SK-N-SH treated with all-trans-retinoic acid at 6 μM for 48 hours (cell line): ENCODE data around the gene CELF3.

ENCODE experiments used
- ATAC-seq: fragments of 200-7000 bp; cut with Tn5 transposase; 3 replicates; pipeline ENCODE4 v1.9.1; 2020; ENCODE audit warnings: mild to moderate bottlenecking, moderate library complexity
- ARNTL ChIP-seq: fragments of 450-650 bp; formaldehyde crosslinking; IDR thresholded peaks from 2 replicates; pipeline ENCODE4 v1.5.0; 2020; ENCODE audit warnings: low read depth, mild to moderate bottlenecking, moderate library complexity, borderline replicate concordance
- BACH2 ChIP-seq: fragments of 250-450 bp; sonication (Bioruptor Pico); IDR thresholded peaks from 2 replicates; pipeline ENCODE4 v1.9.0; 2021; ENCODE audit warnings: mild to moderate bottlenecking, borderline replicate concordance
- CREB5 ChIP-seq: fragments of 250-450 bp; sonication (Bioruptor Pico); IDR thresholded peaks from 2 replicates; pipeline ENCODE4 v1.5.1; 2020; ENCODE audit warnings: low read depth, mild to moderate bottlenecking, moderate library complexity
- CSDC2 ChIP-seq: fragments of 250-450 bp; sonication (Bioruptor Pico); IDR thresholded peaks from 2 replicates; pipeline ENCODE4 v1.5.0; 2020; ENCODE audit warnings: mild to moderate bottlenecking, moderate library complexity
- CSRNP3 ChIP-seq: fragments of 250-450 bp; sonication (Bioruptor Pico); IDR thresholded peaks from 2 replicates; pipeline ENCODE4 v1.5.1; 2021; ENCODE audit warnings: mild to moderate bottlenecking, moderate library complexity
- GLIS3 ChIP-seq: fragments of 250-450 bp; sonication (Bioruptor Pico); IDR thresholded peaks from 2 replicates; pipeline ENCODE4 v1.5.0; 2020; ENCODE audit warnings: mild to moderate bottlenecking, moderate library complexity
- ISL1 ChIP-seq: fragments of 250-450 bp; sonication (Bioruptor Pico); IDR thresholded peaks from 2 replicates; pipeline ENCODE4 v2.1.2; 2022; ENCODE audit warnings: mild to moderate bottlenecking, moderate library complexity
- OSR1 ChIP-seq: fragments of 250-450 bp; sonication (Bioruptor Pico); IDR thresholded peaks from 2 replicates; pipeline ENCODE4 v1.8.0; 2022; ENCODE audit warnings: moderate library complexity, mild to moderate bottlenecking, inconsistent platforms
- PATZ1 ChIP-seq: fragments of 250-450 bp; sonication (Bioruptor Pico); IDR thresholded peaks from 2 replicates; pipeline ENCODE4 v1.8.0; 2020; ENCODE audit warnings: mild to moderate bottlenecking, moderate library complexity, borderline replicate concordance
- POU6F1 ChIP-seq: fragments of 250-450 bp; sonication (Bioruptor Pico); IDR thresholded peaks from 2 replicates; pipeline ENCODE4 v1.8.0; 2021; ENCODE audit warnings: low read depth, mild to moderate bottlenecking, moderate library complexity, borderline replicate concordance
- PPARA ChIP-seq: fragments of 250-450 bp; sonication (Bioruptor Pico); IDR thresholded peaks from 2 replicates; pipeline ENCODE4 v1.5.0; 2020; ENCODE audit warnings: mild to moderate bottlenecking, borderline replicate concordance
- RARB ChIP-seq: fragments of 250-450 bp; sonication (Bioruptor Pico); IDR thresholded peaks from 2 replicates; pipeline ENCODE4 v1.8.0; 2021; ENCODE audit warnings: mild to moderate bottlenecking, moderate library complexity
- SNAI2 ChIP-seq: fragments of 250-450 bp; sonication (Bioruptor Pico); IDR thresholded peaks from 2 replicates; pipeline ENCODE4 v1.5.0; 2020; ENCODE audit warnings: mild to moderate bottlenecking, moderate library complexity
- TCF4 ChIP-seq: fragments of 250-450 bp; sonication (Bioruptor Pico); IDR thresholded peaks from 2 replicates; pipeline ENCODE4 v1.8.0; 2021; ENCODE audit warnings: mild to moderate bottlenecking, moderate library complexity, borderline replicate concordance
- TOX ChIP-seq: fragments of 250-450 bp; sonication (Bioruptor Pico); IDR thresholded peaks from 2 replicates; pipeline ENCODE4 v1.8.0; 2021; ENCODE audit warnings: mild to moderate bottlenecking, moderate library complexity, borderline replicate concordance
- TSHZ2 ChIP-seq: fragments of 250-450 bp; sonication (Bioruptor Pico); IDR thresholded peaks from 2 replicates; pipeline ENCODE4 v1.5.0; 2020; ENCODE audit warnings: mild to moderate bottlenecking, moderate library complexity
- ZC3H10 ChIP-seq: fragments of 250-450 bp; sonication (Bioruptor Pico); IDR thresholded peaks from 2 replicates; pipeline ENCODE4 v1.5.1; 2021; ENCODE audit warnings: mild to moderate bottlenecking, moderate library complexity
- ZFP3 ChIP-seq: fragments of 250-450 bp; sonication (Bioruptor Pico); IDR thresholded peaks from 2 replicates; pipeline ENCODE4 v1.5.0; 2020; ENCODE audit warnings: mild to moderate bottlenecking, moderate library complexity
- ZFP30 ChIP-seq: fragments of 450-650 bp; formaldehyde crosslinking; IDR thresholded peaks from 2 replicates; pipeline ENCODE4 v1.5.0; 2022; ENCODE audit warnings: mild to moderate bottlenecking, moderate library complexity
- ZNF565 ChIP-seq: fragments of 450-650 bp; formaldehyde crosslinking; conservative IDR thresholded peaks from 2 replicates; pipeline ENCODE4 v1.5.0; 2020; ENCODE audit warnings: low read depth, mild to moderate bottlenecking, moderate library complexity
- ZNF70 ChIP-seq: fragments of 450-650 bp; formaldehyde crosslinking; IDR thresholded peaks from 2 replicates; pipeline ENCODE4 v1.5.0; 2020; ENCODE audit warnings: mild to moderate bottlenecking, moderate library complexity
- ZNF8 ChIP-seq: fragments of 450-650 bp; formaldehyde crosslinking; IDR thresholded peaks from 2 replicates; pipeline ENCODE4 v1.5.0; 2020; ENCODE audit warnings: mild to moderate bottlenecking, moderate library complexity

CELF3 gene

GRCh38 chr1:151705146-151705545 lies 11.5 kb downstream of the CELF3 start:
- TF ChIP-seq SNAI2 (CRISPR knock-in tag): no peak
- no peak for ATAC-seq

- ATAC-seq: no peak
- TF ChIP-seq POU6F1 (CRISPR knock-in tag): no peak
- no peak for TF ChIP-seq ZFP30 (CRISPR knock-in tag)
- TF ChIP-seq SNAI2 (CRISPR knock-in tag): no peak
- TF ChIP-seq ZNF70: no peak
- TF ChIP-seq ZNF565 (CRISPR knock-in tag): no peak
- no peak for TF ChIP-seq ARNTL (CRISPR knock-in tag)
- TF ChIP-seq TOX: no peak
- TF ChIP-seq ZC3H10 (CRISPR knock-in tag): no peak
- TF ChIP-seq GLIS3 (CRISPR knock-in tag): no peak
- TF ChIP-seq TCF4: no peak
- no peak for TF ChIP-seq BACH2 (CRISPR knock-in tag)
- no peak for TF ChIP-seq CSDC2 (CRISPR knock-in tag)
- no peak for TF ChIP-seq ZNF8
- TF ChIP-seq CREB5 (CRISPR knock-in tag): no peak
These were observed 12.4 kb downstream of the CELF3 start for GRCh38 chr1:151704246-151704645.

DNA sequence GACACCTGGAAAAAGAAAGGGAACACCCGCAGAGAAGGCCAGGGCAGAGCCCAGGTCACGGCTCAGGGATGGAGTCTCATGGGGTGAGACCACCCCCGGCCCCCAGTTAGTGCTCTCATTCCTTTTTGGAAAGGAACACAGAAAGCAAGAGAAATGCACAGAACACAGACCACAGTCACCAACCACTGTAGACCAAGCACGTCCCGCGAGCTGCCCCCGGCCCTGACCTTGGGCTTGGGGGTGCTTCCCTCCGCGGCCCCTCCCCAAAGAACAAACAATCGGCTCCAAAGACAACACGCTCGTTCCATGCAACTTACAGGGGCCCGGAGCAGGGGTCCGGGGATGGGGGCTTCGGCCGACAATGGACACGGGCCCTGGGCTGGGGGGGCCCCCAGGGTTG lies 12.8 kb downstream of the CELF3 start:
- TF ChIP-seq BACH2 (CRISPR knock-in tag): no peak
- TF ChIP-seq POU6F1 (CRISPR knock-in tag): no peak
- no peak for TF ChIP-seq OSR1
- no peak for TF ChIP-seq TOX
- TF ChIP-seq CSDC2 (CRISPR knock-in tag): no peak
- TF ChIP-seq ZC3H10 (CRISPR knock-in tag): no peak
- no peak for TF ChIP-seq TCF4
- no peak for TF ChIP-seq PPARA
- no peak for TF ChIP-seq ZNF70
- TF ChIP-seq ZNF8: no peak
- no peak for TF ChIP-seq GLIS3 (CRISPR knock-in tag)
- TF ChIP-seq, all 23 proteins: peak for 0
- no peak for ATAC-seq

DNA sequence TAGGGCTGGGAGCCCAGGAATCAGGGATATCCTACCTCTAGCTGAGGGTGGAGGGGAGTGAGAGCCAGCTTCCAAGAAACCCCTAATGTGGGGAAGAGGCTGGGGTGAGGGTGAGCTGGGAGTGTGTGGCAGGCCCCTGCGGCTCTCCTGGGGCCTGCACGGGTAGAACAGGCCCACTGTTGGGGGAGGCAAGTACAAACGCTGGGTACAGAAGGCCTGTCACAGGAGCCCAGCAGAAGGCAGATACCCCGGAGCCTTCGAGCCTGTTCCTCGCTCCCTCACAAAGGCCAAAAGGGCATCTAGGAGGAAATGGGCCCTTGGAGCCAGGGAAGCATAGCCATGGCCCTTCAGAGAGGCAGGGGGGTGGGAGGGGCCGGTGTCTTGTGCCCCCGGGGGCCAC lies 13.7 kb downstream of the CELF3 start:
- 0 out of 3 replicates have a peak, but pooled peaks have one; percentile 7 for ATAC-seq
- TF ChIP-seq CREB5 (CRISPR knock-in tag): no peak
- TF ChIP-seq ZFP30 (CRISPR knock-in tag): no peak
- TF ChIP-seq CSDC2 (CRISPR knock-in tag): no peak
- TF ChIP-seq PATZ1: no peak
- no peak for TF ChIP-seq ARNTL (CRISPR knock-in tag)
- TF ChIP-seq RARB (CRISPR knock-in tag): no peak
- TF ChIP-seq TSHZ2 (CRISPR knock-in tag): no peak
- TF ChIP-seq ISL1: no peak
- TF ChIP-seq CSRNP3: no peak
- TF ChIP-seq ZFP3: no peak
- TF ChIP-seq OSR1: no peak
